Duodenal mucosa (tissue), 2 donors: ENCODE data around the gene NBEA.

ENCODE experiments used
- H3K27ac ChIP-seq: one replicate; pipeline ENCODE4 v1.7.0; 2013; ENCODE audit warnings: low read depth, low read length
- H3K27me3 ChIP-seq, 2 donors: one replicate each; pipeline ENCODE4 v1.7.0; 2013; ENCODE audit warnings: low read length in 2 of 2, control low read depth in 1 of 2; ENCODE audit not compliant: insufficient read depth in 2 of 2, control insufficient read depth in 1 of 2
- H3K36me3 ChIP-seq, 2 donors: one replicate each; pipeline ENCODE4 v1.7.0; 2013; ENCODE audit warnings: low read length in 2 of 2, control low read depth in 1 of 2; ENCODE audit not compliant: insufficient read depth in 2 of 2, control insufficient read depth in 1 of 2
- H3K4me1 ChIP-seq, 2 donors: one replicate each; pipeline ENCODE4 v1.7.0; 2013; ENCODE audit warnings: low read length in 2 of 2, control low read depth in 1 of 2; ENCODE audit not compliant: insufficient read depth in 2 of 2, control insufficient read depth in 1 of 2
- H3K4me3 ChIP-seq, 2 donors: one replicate each; pipeline ENCODE4 v1.7.0; 2013; ENCODE audit warnings: low read length in 2 of 2, low read depth in 1 of 2
- H3K9ac ChIP-seq, 2 donors: one replicate each; pipeline ENCODE4 v1.7.0; 2013; ENCODE audit warnings: low read length in 2 of 2, low read depth in 1 of 2
- H3K9me3 ChIP-seq, 2 donors: one replicate each; pipeline ENCODE4 v1.7.0; 2013; ENCODE audit warnings: low read length in 2 of 2, control low read depth in 1 of 2; ENCODE audit not compliant: control insufficient read depth in 1 of 2

The NBEA gene

DNA sequence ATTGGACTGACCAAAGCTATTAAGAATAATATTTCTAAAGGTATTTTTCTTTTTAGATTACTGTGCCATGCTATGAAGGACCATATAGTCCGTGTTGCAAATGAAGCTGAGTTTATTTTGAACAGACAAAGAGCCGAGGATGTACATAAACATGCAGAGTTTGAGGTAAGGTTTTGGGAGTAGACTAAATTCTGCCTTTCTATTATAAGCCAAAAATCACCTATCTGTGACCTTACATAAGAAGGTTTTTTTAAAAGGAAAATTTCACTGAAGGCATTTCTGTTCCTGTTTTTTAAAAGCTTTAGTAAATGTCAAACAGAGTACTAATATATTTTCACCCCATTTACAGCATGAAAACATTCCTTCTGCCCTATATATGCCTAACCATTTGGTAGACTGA, 407.0 kb downstream of the NBEA start:
- Histone ChIP-seq H3K27ac (no peak overlapping the region), H3K9me3 (no peaks in the 10 kb centered on the region), H3K9ac (no peak overlapping the region), H3K27me3 (no peaks in the 10 kb centered on the region), H3K36me3 (no peaks in the 10 kb centered on the region), H3K4me1 (peaks cover 0 to 11% of the 10 kb centered on the region in 2 donors), H3K4me3 (no peak overlapping the region)

DNA sequence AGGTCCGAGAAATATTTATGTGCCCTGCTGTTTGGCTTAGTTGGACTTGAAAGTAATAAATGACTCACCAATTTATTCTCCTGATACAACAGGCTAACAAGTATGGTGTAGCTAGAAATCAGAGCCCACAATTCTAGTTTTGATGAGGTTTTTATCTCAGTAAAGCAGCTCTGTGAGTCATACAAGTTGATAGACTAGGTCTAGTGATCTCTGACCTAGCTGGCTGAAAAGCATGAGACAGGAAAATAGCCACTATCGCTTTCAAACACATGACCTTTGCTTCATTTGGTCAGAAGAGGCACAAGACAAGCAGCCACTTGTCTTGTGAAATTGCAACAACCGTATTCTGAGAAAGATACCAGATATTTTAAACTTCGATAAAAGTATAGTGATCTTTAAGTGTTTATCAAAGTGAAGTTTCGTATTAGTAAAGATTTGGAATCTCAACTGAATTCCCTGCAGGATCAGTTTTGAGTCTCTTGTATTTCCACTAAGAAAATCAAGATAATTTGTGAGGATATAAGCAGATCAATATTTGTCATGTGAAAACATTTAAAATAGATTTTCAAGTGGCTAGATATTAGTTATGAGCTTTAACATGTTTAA, 407.7 kb downstream of the NBEA start:
- H3K36me3 ChIP-seq: no peaks in the 10 kb centered on the region
- peaks cover 0 to 11% of the 10 kb centered on the region in 2 donors for H3K4me1 ChIP-seq
- no peaks in the 10 kb centered on the region for H3K9me3 ChIP-seq
- no peak overlapping the region for H3K4me3 ChIP-seq
- no peaks in the 10 kb centered on the region for H3K27me3 ChIP-seq
- H3K9ac ChIP-seq: no peak overlapping the region
- no peak overlapping the region for H3K27ac ChIP-seq

DNA sequence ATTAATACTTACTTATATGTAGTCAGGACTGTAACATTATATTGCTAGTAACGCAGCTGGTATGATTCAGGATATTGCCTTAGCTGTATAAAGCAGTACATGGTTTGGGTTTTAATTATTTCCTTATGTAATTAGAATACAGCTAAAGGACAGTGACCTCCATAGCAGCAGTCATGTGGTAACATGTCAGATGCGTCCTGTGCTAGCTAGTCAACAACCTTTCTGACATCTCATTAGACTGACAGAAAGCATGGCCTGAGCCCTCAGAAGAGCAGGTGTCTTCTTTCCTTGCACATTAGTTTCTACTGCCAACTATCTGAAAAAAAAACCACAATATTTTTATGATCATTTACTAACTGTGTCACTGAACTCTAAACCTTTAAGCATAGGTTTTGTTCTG, 412.2 kb downstream of the NBEA start:
- Histone ChIP-seq H3K36me3 (no peaks in the 10 kb centered on the region), H3K4me3 (no peak overlapping the region), H3K9ac (no peak overlapping the region), H3K27ac (no peak overlapping the region), H3K4me1 (peaks cover 0 to 8% of the 10 kb centered on the region in 2 donors), H3K27me3 (no peaks in the 10 kb centered on the region), H3K9me3 (no peaks in the 10 kb centered on the region)

DNA sequence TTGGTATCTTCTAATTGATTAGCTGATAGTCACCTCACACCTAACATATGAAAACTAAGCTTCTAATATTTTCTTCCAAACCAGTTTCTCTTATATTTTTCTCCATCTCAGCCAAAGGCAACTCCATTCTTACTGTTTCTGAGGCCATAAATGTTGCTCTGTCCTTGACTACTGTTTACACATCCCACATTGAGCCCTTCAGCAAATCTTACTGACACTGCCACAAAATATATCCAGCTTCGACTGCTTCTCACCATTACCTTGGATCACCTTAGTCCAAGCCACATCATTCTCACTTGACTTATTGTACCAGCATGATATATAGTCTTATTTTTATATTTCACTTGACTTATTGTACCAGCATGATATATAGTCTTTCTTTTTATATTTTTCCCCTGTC, 412.8 kb downstream of the NBEA start:
- no peaks in the 10 kb centered on the region for H3K36me3 ChIP-seq
- no peaks in the 10 kb centered on the region for H3K9me3 ChIP-seq
- peaks cover 0 to 4% of the 10 kb centered on the region in 2 donors for H3K4me1 ChIP-seq
- no peak overlapping the region for H3K27ac ChIP-seq
- no peak overlapping the region for H3K9ac ChIP-seq
- no peaks in the 10 kb centered on the region for H3K27me3 ChIP-seq
- no peak overlapping the region for H3K4me3 ChIP-seq

DNA sequence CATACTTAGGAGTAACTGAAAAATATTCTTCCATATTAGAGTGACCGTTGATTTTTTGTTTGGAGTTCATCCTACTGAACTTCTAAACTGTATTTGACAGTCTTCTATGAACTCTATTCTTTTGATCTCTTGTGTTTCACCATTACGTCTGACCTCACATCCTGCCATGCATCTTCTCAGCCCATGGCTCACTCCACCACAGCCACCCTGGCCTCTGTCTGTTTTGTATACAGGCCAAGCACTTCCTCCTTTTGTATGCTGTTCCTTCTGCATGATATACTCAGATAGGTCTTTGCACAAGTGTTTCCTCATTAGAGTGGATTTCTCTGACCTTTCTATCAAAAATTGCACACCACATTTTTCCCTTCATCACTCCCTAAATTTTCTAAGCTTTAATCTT, 414.5 kb downstream of the NBEA start:
- Histone ChIP-seq H3K4me1 (no peaks in the 10 kb centered on the region), H3K27ac (no peak overlapping the region), H3K27me3 (no peaks in the 10 kb centered on the region), H3K9ac (no peak overlapping the region), H3K4me3 (no peak overlapping the region), H3K36me3 (no peaks in the 10 kb centered on the region), H3K9me3 (no peaks in the 10 kb centered on the region)

DNA sequence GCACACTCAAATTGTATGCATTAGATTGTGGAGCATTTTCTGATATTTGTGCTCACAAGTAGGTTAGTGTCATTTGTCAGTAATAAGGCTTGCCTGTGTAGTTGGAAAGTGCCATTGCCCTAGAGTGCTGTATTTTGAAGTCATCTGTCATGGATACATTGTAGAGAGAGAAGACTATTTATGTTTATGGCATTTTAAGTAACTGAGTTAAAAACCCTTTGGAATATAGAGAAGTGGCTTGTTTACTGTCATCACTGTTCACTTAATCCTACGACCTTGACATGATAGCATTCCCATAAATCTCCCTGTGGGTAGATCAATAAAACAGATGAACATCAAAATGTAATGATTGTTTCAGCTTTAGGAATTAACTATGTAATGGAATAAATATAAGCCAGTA, 423.8 kb downstream of the NBEA start:
- Histone ChIP-seq H3K9ac (no peak overlapping the region), H3K36me3 (no peaks in the 10 kb centered on the region), H3K4me1 (no peaks in the 10 kb centered on the region), H3K27ac (no peak overlapping the region), H3K9me3 (peaks cover 2 to 8% of the 10 kb centered on the region in 2 donors), H3K4me3 (no peak overlapping the region), H3K27me3 (no peaks in the 10 kb centered on the region)

DNA sequence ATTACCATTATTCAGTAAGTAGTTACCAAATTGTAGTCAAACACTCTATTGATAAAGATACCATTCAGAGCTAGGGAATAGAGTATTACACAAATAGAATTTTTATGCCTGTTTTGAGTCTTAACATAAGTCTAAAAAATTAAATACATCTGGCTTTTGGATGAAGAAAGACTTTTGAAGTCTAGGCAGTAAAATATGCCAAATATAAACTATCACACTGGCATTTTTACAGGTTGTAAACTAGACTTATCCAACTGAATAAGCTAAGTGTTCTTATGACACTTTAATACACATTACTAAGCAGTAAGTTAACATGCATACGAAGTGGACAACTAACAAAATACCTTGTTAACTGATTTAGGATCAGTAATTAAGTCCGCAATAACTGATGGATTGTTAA, 425.5 kb downstream of the NBEA start:
- no peak overlapping the region for H3K27ac ChIP-seq
- no peaks in the 10 kb centered on the region for H3K27me3 ChIP-seq
- no peak overlapping the region for H3K9ac ChIP-seq
- H3K36me3 ChIP-seq: no peaks in the 10 kb centered on the region
- H3K9me3 ChIP-seq: peaks cover 13 to 15% of the 10 kb centered on the region in 2 donors
- H3K4me1 ChIP-seq: no peaks in the 10 kb centered on the region
- H3K4me3 ChIP-seq: no peak overlapping the region

DNA sequence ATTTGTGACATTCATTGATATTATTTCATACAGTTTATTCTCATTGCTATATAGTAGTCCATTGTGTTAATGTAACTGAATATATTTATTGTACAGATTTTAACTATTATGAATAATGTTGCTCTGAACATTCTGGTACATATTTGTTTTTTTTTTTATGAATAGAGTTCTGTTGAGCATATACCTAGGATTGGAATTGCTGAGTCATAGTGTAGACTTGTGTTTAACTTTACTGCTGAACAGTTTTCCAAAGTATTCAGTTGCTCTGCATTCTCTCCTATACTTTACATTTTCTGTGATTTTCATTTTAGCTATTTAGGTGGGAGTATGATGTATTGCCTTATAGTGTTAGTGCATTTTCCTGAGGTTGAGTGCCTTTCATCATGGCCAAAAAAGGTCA, 436.9 kb downstream of the NBEA start:
- no peaks in the 10 kb centered on the region for H3K36me3 ChIP-seq
- no peaks in the 10 kb centered on the region for H3K27me3 ChIP-seq
- H3K9me3 ChIP-seq: no peaks in the 10 kb centered on the region
- no peak overlapping the region for H3K27ac ChIP-seq
- no peak overlapping the region for H3K9ac ChIP-seq
- no peak overlapping the region for H3K4me3 ChIP-seq
- no peaks in the 10 kb centered on the region for H3K4me1 ChIP-seq

DNA sequence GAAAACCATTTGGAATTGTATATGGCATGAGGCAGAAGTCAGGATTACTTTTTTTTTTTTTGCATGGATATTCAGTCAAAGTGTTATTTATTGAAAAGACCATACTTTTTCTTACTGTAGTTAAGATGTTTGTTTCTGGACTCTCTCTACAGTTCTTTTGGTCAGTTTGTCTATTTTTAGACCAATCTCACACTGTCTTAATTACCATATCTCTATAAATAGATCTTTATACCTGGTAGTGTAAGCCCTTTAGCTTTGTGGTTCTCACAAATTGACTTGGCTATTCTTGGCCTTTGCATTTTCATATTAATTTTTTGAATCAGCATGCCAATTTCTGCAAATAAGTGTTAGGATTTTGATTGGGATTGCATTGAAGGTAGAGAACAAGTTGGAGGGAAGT, 437.6 kb downstream of the NBEA start:
- H3K9ac ChIP-seq: no peak overlapping the region
- H3K27me3 ChIP-seq: no peaks in the 10 kb centered on the region
- no peak overlapping the region for H3K27ac ChIP-seq
- H3K4me1 ChIP-seq: no peaks in the 10 kb centered on the region
- H3K9me3 ChIP-seq: no peaks in the 10 kb centered on the region
- H3K4me3 ChIP-seq: no peak overlapping the region
- no peaks in the 10 kb centered on the region for H3K36me3 ChIP-seq

DNA sequence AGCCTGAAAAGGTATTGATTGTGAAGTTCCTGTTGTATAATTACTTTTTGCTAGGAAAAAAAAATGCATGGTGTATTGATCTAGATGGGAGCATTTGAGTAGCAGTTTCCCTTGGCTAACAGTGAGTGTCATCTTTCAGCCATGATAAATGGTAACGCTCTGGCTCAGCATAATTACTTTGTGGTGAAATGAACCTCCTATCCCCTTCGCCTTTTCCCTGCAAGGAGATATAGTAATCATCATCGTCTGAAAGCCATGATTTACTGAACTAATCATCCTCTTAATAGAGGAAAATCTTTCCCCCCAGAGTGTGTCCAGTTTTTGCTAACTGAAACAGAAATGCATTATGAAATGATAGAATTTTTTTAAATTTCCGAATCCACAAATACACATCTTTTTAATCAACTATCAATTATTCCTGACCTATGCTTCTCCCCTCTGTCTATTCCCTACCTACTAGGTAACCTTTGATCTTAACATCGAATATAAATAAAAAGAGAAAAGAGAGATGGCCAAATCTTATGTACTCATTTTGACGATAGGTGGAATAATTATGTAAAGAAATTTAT, 445.7 kb downstream of the NBEA start:
- no peak overlapping the region for H3K9ac ChIP-seq
- no peaks in the 10 kb centered on the region for H3K27me3 ChIP-seq
- H3K36me3 ChIP-seq: no peaks in the 10 kb centered on the region
- H3K27ac ChIP-seq: no peak overlapping the region
- H3K4me1 ChIP-seq: no peaks in the 10 kb centered on the region
- no peak overlapping the region for H3K4me3 ChIP-seq
- no peaks in the 10 kb centered on the region for H3K9me3 ChIP-seq
